Endothelial cell of umbilical vein (primary cell): ENCODE results near the gene GET4. TPM values are rescaled to one million over a fixed set of nuclear protein-coding genes. Genes with fewer than 3 reads are reported as not detected.

ENCODE experiments used
- BruUV-seq: library from RNA; stranded (reverse); fragments of 400-500 nt; replicated peaks from 2 replicates; lab custom pipeline; 2021; lab: Mats Ljungman, UMichigan
- CTCF ChIA-PET: fragments of 300-600, 350-600 bp; sonication (Branson Sonifier 250); formaldehyde crosslinking; loops from one replicate; lab custom pipeline; 2021; ENCODE audit warnings: antibody characterized with exemption, inconsistent platforms; lab: Charles Lee
- POLR2A ChIA-PET: fragments of 300-600, 350-600 bp; sonication (Branson Sonifier 250); formaldehyde crosslinking; loops from one replicate; lab custom pipeline; 2021; ENCODE audit warnings: antibody characterized with exemption, inconsistent platforms; lab: Charles Lee
- DNase-seq: peaks from one replicate; pipeline ENCODE4 v3.0.0-alpha.2; 2011; ENCODE audit warnings: low read depth, low spot score
- FAIRE-seq: peaks from 2 replicates; lab custom pipeline; 2011; peaks lifted over from hg19 to GRCh38; lab: Jason Lieb, UNC
- H2AFZ ChIP-seq: 2 replicates; pipeline ENCODE4 v1.6.0; 2012; ENCODE audit warnings: low read depth, low read length, control low read depth, inconsistent platforms
- H3K27ac ChIP-seq: 2 replicates; pipeline ENCODE4 v1.5.1; 2011; ENCODE audit warnings: low read depth, mild to moderate bottlenecking, control low read depth, low read length, moderate library complexity; ENCODE audit not compliant: insufficient read depth
- H3K27me3 ChIP-seq, 2 experiments: 2 replicates each; pipeline versions ENCODE4 v1.6.0 to v1.6.1; 2011; ENCODE audit warnings: low read length in 2 of 2, mixed read lengths in 1 of 2; ENCODE audit not compliant: control insufficient read depth in 2 of 2, insufficient read depth in 2 of 2
- H3K36me3 ChIP-seq, 2 experiments: 2 replicates in 1 of 2; 3 replicates in 1 of 2; pipeline ENCODE4 v1.5.1; 2011; ENCODE audit warnings: low read length in 2 of 2, mild to moderate bottlenecking in 1 of 2, moderate library complexity in 1 of 2; ENCODE audit not compliant: control insufficient read depth in 2 of 2, insufficient read depth in 2 of 2; ENCODE audit errors: extremely low read depth in 1 of 2
- H3K4me1 ChIP-seq: 3 replicates; pipeline ENCODE4 v1.5.1; 2011; ENCODE audit warnings: mild to moderate bottlenecking, low read length; ENCODE audit not compliant: control insufficient read depth, insufficient read depth; ENCODE audit errors: extremely low read depth
- H3K4me2 ChIP-seq: 2 replicates; pipeline ENCODE4 v1.6.1; 2011; ENCODE audit warnings: low read length, control low read depth, mixed read lengths; ENCODE audit not compliant: insufficient read depth
- H3K4me3 ChIP-seq, 3 experiments: fragments of 200-600 bp in 1 of 3; sonication (generic), shearing (Covaris generic) in 1 of 3; replicated peaks in 1 of 3; 2 replicates each; pipeline ENCODE4 v1.5.1; 2011 to 2016; ENCODE audit warnings: control low read depth in 3 of 3, low read length in 3 of 3, mild to moderate bottlenecking in 2 of 3, inconsistent platforms in 1 of 3, low read depth in 1 of 3, moderate library complexity in 1 of 3; ENCODE audit not compliant: insufficient read depth in 1 of 3
- H3K79me2 ChIP-seq: 2 replicates; pipeline ENCODE4 v1.6.0; 2012; ENCODE audit warnings: low read length, inconsistent platforms; ENCODE audit not compliant: control insufficient read depth, insufficient read depth
- H3K9ac ChIP-seq: replicated peaks from 2 replicates; pipeline ENCODE3; 2011; ENCODE audit warnings: low read length, control low read depth; ENCODE audit not compliant: insufficient read depth; ENCODE audit errors: extremely low read depth
- H3K9me1 ChIP-seq: replicated peaks from 3 replicates; pipeline ENCODE4 v1.6.0; 2011; ENCODE audit warnings: mild to moderate bottlenecking, low read length; ENCODE audit not compliant: control insufficient read depth, insufficient read depth; ENCODE audit errors: extremely low read depth
- H3K9me3 ChIP-seq: replicated peaks from 2 replicates; pipeline ENCODE4 v1.5.1; 2012; ENCODE audit warnings: low read length, inconsistent platforms; ENCODE audit not compliant: control insufficient read depth, insufficient read depth
- H4K20me1 ChIP-seq: replicated peaks from 2 replicates; pipeline ENCODE3; 2011; ENCODE audit warnings: mild to moderate bottlenecking, low read length; ENCODE audit not compliant: control insufficient read depth, insufficient read depth; ENCODE audit errors: extremely low read depth
- EZH2 ChIP-seq: IDR thresholded peaks from 2 replicates; pipeline ENCODE4 v1.6.1; 2012; ENCODE audit warnings: borderline replicate concordance, low read depth, mild to moderate bottlenecking, moderate library complexity, low read length, inconsistent platforms; ENCODE audit not compliant: severe bottlenecking
- FOS ChIP-seq: IDR thresholded peaks from 2 replicates; pipeline ENCODE4 v1.6.1; 2011; ENCODE audit warnings: mild to moderate bottlenecking, low read length, moderate library complexity, borderline replicate concordance; ENCODE audit not compliant: insufficient read depth
- GATA2 ChIP-seq: IDR thresholded peaks from 2 replicates; pipeline ENCODE4 v1.7.0; 2011; ENCODE audit warnings: low read depth, mild to moderate bottlenecking, moderate library complexity, mixed read lengths, low read length; ENCODE audit not compliant: insufficient read length, insufficient read depth
- MYC ChIP-seq: IDR thresholded peaks from one replicate; pipeline ENCODE4 v1.6.1; 2011; ENCODE audit warnings: mild to moderate bottlenecking, low read depth, low read length
- POLR2AphosphoS5 ChIP-seq: IDR thresholded peaks from 2 replicates; pipeline ENCODE4 v1.6.1; 2012; ENCODE audit warnings: low read depth, mild to moderate bottlenecking, control low read depth, low read length, moderate library complexity; ENCODE audit not compliant: insufficient read depth
- dilution Hi-C: fragments of 300-500 bp; cut with MboI; formaldehyde crosslinking; loops from one replicate; pipeline ENCODE4 v1.15.0; 2019; ENCODE audit warnings: low sequenced_read_pairs; ENCODE audit not compliant: extremely low pct_ligation_motif_present
- intact Hi-C: fragments of 100-400 bp; cut with micrococcal nuclease; formaldehyde crosslinking; loops from one replicate; pipeline ENCODE4 v1.10.0; 2022
- polyA plus RNA-seq, 4 experiments: library from polyadenylated mRNA; depleted of rRNA in 3 of 4; stranded (reverse) in 3 of 4; unstranded in 1 of 4; fragments of >200 nt; gene quantifications; 2 replicates each; pipeline versions ENCODE4 v1.2.1 to v1.2.3, GENCODE V29; 2011 to 2012; ENCODE audit warnings: missing spikeins in 1 of 4
- total RNA-seq: library from RNA; stranded (reverse); gene quantifications from 2 replicates; pipeline ENCODE4 v1.2.3, GENCODE V29; 2021
- TF ChIP-seq, protein P1 (sequence below), 2 donors: IDR thresholded peaks; 1 replicate in 1 of 2; 2 replicates in 1 of 2; pipeline ENCODE4 v1.5.1; 2011; ENCODE audit warnings: low read length in 2 of 2, mild to moderate bottlenecking in 2 of 2, moderate library complexity in 2 of 2, control low read depth in 1 of 2, inconsistent platforms in 1 of 2, low read depth in 1 of 2; ENCODE audit not compliant: insufficient read depth in 1 of 2; ENCODE audit errors: extremely low read depth in 1 of 2

GET4 gene
- total and polyA plus RNA-seq, 2 donors (not counting 3 experiments of a cell fraction or from before 2014, with no cell fraction given), result 48.4 to 58.1 TPM

DNA sequence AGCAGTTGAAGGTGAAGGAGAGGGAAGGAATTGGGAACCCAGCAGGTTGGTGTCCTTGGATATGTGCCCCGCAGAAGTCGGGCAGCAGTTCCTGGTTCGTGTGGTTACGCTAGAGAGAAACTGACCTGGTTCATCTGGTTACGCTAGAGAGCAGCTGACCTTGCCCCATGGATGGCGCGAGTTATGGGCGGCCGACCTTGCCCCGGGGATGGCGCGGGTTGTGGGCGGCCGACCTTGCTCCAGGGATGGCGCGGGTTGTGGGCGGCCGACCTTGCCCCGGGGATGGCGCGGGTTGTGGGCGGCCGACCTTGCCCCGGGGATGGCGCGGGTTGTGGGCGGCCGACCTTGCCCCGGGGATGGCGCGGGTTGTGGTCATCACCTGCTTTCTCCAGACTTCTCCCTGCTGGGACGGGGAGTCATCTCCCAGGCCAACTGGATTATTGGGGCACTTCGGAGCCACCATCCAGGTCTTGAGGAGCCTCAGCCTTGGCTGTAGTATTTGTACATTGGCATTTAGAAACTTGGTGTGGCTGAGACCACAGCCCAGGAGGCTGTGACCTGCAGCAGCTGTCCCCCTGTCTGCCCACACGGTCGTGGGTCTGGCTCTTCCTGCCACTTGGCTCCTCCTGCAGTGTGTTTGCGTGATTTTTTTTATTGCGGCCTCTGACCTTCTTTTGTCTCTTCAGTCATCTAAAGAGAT, 6.1 kb downstream of the GET4 start:
- Histone ChIP-seq H4K20me1 (no peaks in the 10 kb centered on the region), H3K36me3 (peaks cover 3 to 15% of the 10 kb centered on the region in 2 experiments), H3K9me1 (no peaks in the 10 kb centered on the region), H2AFZ (no peak overlapping the region), H3K4me1 (peaks cover 6% of the 10 kb centered on the region), H3K27me3 (no peaks in the 10 kb centered on the region), H3K27ac (no peak overlapping the region), H3K79me2 (peaks cover 82% of the 10 kb centered on the region), H3K9me3 (no peaks in the 10 kb centered on the region), H3K4me2 (no peak overlapping the region), H3K4me3 (no peak overlapping the region), H3K9ac (no peak overlapping the region)
- TF ChIP-seq EZH2 (no peak), MYC (no peak), GATA2 (no peak), FOS (no peak), POLR2AphosphoS5 (no peak)
- TF ChIP-seq, protein P1, sequence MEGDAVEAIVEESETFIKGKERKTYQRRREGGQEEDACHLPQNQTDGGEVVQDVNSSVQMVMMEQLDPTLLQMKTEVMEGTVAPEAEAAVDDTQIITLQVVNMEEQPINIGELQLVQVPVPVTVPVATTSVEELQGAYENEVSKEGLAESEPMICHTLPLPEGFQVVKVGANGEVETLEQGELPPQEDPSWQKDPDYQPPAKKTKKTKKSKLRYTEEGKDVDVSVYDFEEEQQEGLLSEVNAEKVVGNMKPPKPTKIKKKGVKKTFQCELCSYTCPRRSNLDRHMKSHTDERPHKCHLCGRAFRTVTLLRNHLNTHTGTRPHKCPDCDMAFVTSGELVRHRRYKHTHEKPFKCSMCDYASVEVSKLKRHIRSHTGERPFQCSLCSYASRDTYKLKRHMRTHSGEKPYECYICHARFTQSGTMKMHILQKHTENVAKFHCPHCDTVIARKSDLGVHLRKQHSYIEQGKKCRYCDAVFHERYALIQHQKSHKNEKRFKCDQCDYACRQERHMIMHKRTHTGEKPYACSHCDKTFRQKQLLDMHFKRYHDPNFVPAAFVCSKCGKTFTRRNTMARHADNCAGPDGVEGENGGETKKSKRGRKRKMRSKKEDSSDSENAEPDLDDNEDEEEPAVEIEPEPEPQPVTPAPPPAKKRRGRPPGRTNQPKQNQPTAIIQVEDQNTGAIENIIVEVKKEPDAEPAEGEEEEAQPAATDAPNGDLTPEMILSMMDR (IDR thresholded peaks at IDR 0.05; ENCODE audit: extremely low read depth in 1 of 2, insufficient read depth in 1 of 2, low read depth in 1 of 2, low read length in 2 of 2), result no peak
- intact Hi-C loops, result no loop called here
- ChIA-PET POLR2A (no interaction called here), CTCF (no interaction called here)
- DNase-seq (no peak), FAIRE-seq (no peak)
- no TSS peak for BruUV-seq
- dilution Hi-C loops, result no loop called here
